ENCODE measurements around the gene ZBTB11. TPM values are rescaled to one million over a fixed set of nuclear protein-coding genes. Genes with fewer than 3 reads are reported as not detected.
"Not testable (repeated sequence)": the region's sequence is repeated elsewhere in the genome, so short reads cannot be mapped to it uniquely, and the experiment has no call there.

Gene ZBTB11, protein sequence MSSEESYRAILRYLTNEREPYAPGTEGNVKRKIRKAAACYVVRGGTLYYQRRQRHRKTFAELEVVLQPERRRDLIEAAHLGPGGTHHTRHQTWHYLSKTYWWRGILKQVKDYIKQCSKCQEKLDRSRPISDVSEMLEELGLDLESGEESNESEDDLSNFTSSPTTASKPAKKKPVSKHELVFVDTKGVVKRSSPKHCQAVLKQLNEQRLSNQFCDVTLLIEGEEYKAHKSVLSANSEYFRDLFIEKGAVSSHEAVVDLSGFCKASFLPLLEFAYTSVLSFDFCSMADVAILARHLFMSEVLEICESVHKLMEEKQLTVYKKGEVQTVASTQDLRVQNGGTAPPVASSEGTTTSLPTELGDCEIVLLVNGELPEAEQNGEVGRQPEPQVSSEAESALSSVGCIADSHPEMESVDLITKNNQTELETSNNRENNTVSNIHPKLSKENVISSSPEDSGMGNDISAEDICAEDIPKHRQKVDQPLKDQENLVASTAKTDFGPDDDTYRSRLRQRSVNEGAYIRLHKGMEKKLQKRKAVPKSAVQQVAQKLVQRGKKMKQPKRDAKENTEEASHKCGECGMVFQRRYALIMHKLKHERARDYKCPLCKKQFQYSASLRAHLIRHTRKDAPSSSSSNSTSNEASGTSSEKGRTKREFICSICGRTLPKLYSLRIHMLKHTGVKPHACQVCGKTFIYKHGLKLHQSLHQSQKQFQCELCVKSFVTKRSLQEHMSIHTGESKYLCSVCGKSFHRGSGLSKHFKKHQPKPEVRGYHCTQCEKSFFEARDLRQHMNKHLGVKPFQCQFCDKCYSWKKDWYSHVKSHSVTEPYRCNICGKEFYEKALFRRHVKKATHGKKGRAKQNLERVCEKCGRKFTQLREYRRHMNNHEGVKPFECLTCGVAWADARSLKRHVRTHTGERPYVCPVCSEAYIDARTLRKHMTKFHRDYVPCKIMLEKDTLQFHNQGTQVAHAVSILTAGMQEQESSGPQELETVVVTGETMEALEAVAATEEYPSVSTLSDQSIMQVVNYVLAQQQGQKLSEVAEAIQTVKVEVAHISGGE
- total RNA-seq, result 19.1 TPM

DNA sequence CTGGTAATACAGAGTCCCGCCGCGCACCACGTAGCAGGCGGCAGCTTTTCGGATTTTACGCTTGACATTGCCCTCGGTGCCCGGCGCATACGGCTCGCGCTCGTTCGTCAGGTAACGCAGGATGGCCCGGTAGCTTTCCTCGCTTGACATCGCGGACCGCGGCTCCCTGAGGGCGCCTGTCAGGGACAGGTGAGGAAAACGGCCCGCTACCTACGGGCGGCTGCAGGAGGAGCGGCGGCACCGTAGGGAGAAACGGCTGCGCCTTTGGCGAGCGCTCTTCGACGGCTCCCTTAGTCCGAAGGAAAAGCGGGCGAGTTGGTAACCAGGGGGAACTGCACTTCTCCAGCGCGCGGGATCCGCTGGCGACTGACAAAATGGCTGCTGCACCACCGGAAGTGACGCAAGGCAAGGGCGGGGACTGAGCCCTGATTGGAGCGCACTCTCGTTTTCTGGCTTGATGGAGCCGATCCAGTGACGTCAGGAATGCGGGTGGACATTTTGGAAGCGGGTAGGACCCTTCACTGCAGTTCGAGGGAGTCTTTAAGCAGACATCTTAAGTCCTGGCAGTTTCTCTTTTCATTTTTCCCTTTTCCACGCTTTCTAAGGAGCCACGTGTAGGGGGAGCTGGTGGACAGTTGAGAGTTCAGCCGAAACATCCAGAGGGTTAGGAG is at the start of gene ZBTB11:
Gene ZBTB11 (minus strand): TSS at position 368 of the 671 bp plus-strand sequence. CDS start 218 bp downstream, at position 150.
- peak; percentile 100 for DNase-seq (ENCODE audit: low spot score)

DNA sequence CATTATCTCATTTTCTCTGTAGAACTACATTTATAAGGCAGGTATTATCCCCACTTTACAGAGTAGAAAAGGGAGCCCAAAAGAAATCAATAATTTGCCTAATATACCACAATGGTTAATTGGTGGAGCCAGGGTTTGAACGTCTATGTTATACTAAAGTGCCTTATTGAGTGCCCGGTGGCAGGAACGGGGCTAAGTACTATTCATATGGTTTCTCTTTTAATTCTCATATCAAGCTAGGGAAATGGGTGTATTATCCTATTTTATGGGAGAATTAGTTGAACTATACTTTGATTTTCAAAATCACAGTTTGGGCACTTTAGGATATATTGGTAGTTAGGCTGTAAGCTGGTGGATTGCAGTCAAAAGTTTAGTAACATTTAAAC is 49.0 kb upstream of the ZBTB11 start:
- no peak for DNase-seq (ENCODE audit: low spot score)

GRCh38 chr3:101725194-101725889 is 48.4 kb upstream of the ZBTB11 start:
- DNase-seq (ENCODE audit: low spot score), result no peak

- peak; percentile 90 for DNase-seq (ENCODE audit: low spot score)
Observed at GRCh38 chr3:101724329-101725193, 47.6 kb upstream of the ZBTB11 start, which contains the start of gene CEP97. Gene CEP97, plus strand, starts transcription at chr3:101724614. Its CDS starts 63 bp downstream, at chr3:101724677.

DNA sequence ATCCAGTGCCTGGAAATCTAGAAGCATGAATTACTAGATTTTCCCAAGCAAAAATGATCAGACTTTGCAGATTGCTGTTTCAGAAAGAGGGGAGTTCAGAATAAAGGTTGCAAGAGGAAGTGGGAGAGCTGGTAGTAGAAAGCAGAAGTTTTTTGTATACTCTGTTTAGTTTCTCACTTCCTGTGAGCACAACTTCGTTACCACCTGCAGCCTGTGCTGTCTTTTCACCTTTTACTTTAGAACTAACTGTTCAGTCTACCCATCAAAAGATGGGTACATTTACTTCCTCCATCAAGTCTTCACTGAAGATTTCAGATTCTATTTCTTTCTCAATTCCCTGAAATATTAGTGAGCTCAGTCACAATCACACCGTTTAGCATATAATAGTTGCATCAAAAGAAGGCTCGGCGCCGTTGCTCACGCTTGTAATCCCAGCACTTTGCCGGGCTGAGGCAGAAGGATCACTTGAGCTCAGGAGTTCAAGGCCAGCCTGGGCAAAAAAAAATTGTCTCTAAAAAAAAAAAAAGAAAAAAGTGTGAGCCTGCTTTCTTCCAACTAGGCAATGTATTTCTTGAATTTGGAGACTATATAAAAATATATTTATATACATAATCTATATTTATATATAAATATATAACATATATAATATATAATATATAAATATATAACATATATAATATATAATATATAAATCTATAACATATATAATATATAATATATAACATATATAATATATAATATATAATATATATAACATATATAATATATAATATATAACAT is 45.7 kb upstream of the ZBTB11 start:
- DNase-seq (ENCODE audit: low spot score), result no peak

GRCh38 chr3:101720851-101721840 is 44.2 kb upstream of the ZBTB11 start:
- DNase-seq (ENCODE audit: low spot score), result no peak

DNA sequence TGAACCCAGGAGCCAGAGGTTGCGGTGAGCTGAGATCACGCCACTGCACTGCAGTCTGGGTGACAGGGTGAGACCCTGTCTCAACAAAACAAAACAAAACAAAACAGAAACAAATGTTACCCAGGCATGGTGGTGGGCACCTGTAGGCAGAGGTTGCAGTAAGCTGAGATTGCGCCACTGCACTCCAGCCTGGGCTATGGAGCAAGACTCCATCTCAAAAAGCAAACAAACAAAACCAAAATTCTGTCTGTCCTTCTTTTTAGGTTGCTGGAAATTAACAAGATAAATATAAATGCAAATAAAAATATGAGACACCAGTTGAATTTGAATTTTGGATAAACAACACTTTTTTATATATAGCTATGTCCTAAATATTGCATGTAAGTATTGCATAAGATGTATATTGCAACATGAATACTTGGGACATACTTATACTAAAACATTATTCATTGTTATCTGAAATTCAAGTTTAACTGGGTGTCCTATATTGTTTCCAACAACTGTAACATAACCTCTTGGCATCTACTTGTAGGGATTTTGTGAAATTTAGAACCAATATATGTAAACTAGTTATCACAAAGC is 42.8 kb upstream of the ZBTB11 start:
- no peak for DNase-seq (ENCODE audit: low spot score)

GRCh38 chr3:101718455-101718854 is 41.5 kb upstream of the ZBTB11 start:
- no peak for DNase-seq (ENCODE audit: low spot score)

DNA sequence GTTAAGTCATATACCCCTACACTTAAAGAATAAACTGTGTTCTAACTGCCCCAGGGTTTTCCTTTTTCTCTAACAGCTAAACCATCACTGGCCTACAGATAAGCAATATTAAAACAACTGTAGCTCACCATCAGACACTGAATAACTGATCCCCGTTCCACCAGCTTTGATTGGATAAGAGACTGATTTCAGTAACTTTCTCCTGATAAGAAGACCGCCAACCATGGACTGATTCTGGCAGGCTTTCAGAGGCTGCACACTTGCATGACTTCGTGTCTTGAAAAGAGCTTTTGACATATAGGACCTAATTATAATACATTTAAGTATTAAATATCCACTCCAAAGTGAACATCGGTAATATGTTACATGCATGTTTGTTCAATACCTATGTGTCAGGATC is 32.2 kb upstream of the ZBTB11 start:
- DNase-seq (ENCODE audit: low spot score), result no peak

GRCh38 chr3:101704639-101705038 is 27.7 kb upstream of the ZBTB11 start:
- not testable (repeated sequence) for DNase-seq (ENCODE audit: low spot score)

GRCh38 chr3:101703169-101703568 is 26.2 kb upstream of the ZBTB11 start:
- no peak for DNase-seq (ENCODE audit: low spot score)

- DNase-seq (ENCODE audit: low spot score), result no peak
Observed at GRCh38 chr3:101702726-101703125, 25.8 kb upstream of the ZBTB11 start.

GRCh38 chr3:101701696-101702634 is 25.0 kb upstream of the ZBTB11 start:
- no peak for DNase-seq (ENCODE audit: low spot score)

- no peak for DNase-seq (ENCODE audit: low spot score)
Observed at GRCh38 chr3:101695779-101696372, 18.9 kb upstream of the ZBTB11 start.

DNA sequence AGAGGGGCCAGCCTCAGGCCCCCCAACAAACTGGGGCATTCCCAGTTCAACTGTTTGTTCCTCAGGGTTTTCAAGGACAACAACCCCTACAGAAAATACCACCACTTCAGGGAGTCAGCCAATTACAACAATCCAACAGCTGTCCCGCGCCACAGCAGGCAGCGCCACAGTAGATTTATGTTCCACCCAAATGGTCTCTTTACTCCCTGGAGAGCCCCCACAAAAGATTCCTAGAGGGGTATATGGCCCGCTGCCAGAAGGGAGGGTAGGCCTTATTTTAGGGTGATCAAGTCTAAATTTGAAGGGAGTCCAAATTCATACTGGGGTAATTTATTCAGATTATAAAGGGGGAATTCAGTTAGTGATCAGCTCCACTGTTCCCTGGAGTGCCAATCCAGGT is 17.9 kb upstream of the ZBTB11 start:
- DNase-seq (ENCODE audit: low spot score), result not testable (repeated sequence)

DNA sequence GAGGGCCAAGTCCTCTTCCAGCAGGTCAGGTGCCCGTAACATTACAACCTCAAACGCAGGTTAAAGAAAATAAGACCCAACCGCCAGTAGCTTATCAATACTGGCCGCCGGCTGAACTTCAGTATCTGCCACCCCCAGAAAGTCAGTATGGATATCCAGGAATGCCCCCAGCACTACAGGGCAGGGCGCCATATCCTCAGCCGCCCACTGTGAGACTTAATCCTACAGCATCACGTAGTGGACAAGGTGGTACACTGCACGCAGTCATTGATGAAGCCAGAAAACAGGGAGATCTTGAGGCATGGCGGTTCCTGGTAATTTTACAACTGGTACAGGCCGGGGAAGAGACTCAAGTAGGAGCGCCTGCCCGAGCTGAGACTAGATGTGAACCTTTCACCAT is 16.6 kb upstream of the ZBTB11 start:
- DNase-seq (ENCODE audit: low spot score), result not testable (repeated sequence)
